Measurements from ENCODE around the gene ATE1. TPM values are rescaled to one million over a fixed set of nuclear protein-coding genes. Genes with fewer than 3 reads are reported as not detected.

ATE1 gene
- total RNA-seq, 6 donors from 2014 or later: 13.5 to 27.9 (median 21.8) TPM

- H3K9me3 ChIP-seq: no peaks in the 10 kb centered on the region
- ATAC-seq (ENCODE audit: low FRiP score in 2 of 2) (no peak), DNase-seq (no peak)
- no peak for TF ChIP-seq POLR2A (IDR thresholded peaks at IDR 0.05)
- no peak for TF ChIP-seq CTCF (IDR thresholded peaks at IDR 0.05)
- no peak for TF ChIP-seq EP300 (IDR thresholded peaks at IDR 0.05)
- TF ChIP-seq POLR2AphosphoS5 (IDR thresholded peaks at IDR 0.05): no peak
- H3K36me3 ChIP-seq: no peaks in the 10 kb centered on the region
- H3K27ac ChIP-seq: no peak overlapping the region
- H3K4me3 ChIP-seq: no peak overlapping the region
- no peaks in the 10 kb centered on the region for H3K4me1 ChIP-seq
- 84 to 91% methylated on average over 4 of the region's 4 CpGs for WGBS, 2 donors
- no peaks in the 10 kb centered on the region for H3K27me3 ChIP-seq
Observed at GRCh38 chr10:121721257-121721656, 206.6 kb downstream of the ATE1 start.

- no peak for DNase-seq
- H3K4me1 ChIP-seq: no peaks in the 10 kb centered on the region
- H3K27me3 ChIP-seq: no peaks in the 10 kb centered on the region
- H3K4me3 ChIP-seq: no peak overlapping the region
- ATAC-seq (ENCODE audit: low FRiP score in 2 of 2): no peak
- 67 to 70% methylated on average over 1 of the region's 1 CpG for WGBS, 2 donors
- H3K36me3 ChIP-seq: no peaks in the 10 kb centered on the region
- TF ChIP-seq POLR2AphosphoS5 (IDR thresholded peaks at IDR 0.05) (no peak), EP300 (IDR thresholded peaks at IDR 0.05) (no peak), POLR2A (IDR thresholded peaks at IDR 0.05) (no peak), CTCF (IDR thresholded peaks at IDR 0.05) (no peak)
- no peak overlapping the region for H3K27ac ChIP-seq
- H3K9me3 ChIP-seq: no peaks in the 10 kb centered on the region
Observed at GRCh38 chr10:121715969-121716368, 211.9 kb downstream of the ATE1 start.

- ATAC-seq (ENCODE audit: low FRiP score in 2 of 2): no peak
Observed at GRCh38 chr10:121715076-121715475, 212.8 kb downstream of the ATE1 start.

GRCh38 chr10:121713486-121713885, 214.3 kb downstream of the ATE1 start:
- no peaks in the 10 kb centered on the region for H3K4me1 ChIP-seq
- TF ChIP-seq POLR2AphosphoS5 (IDR thresholded peaks at IDR 0.05): no peak
- no peak for TF ChIP-seq EP300 (IDR thresholded peaks at IDR 0.05)
- TF ChIP-seq POLR2A (IDR thresholded peaks at IDR 0.05): no peak
- no peak for TF ChIP-seq CTCF (IDR thresholded peaks at IDR 0.05)
- no peaks in the 10 kb centered on the region for H3K9me3 ChIP-seq
- H3K4me3 ChIP-seq: no peak overlapping the region
- no peak overlapping the region for H3K27ac ChIP-seq
- DNase-seq: no peak
- no peaks in the 10 kb centered on the region for H3K27me3 ChIP-seq
- WGBS, 2 donors: 95 to 98% methylated on average over 5 of the region's 5 CpGs
- no peak for ATAC-seq (ENCODE audit: low FRiP score in 2 of 2)
- H3K36me3 ChIP-seq: no peaks in the 10 kb centered on the region

More at GRCh38 chr10:121715076-121715475, 212.8 kb downstream of the ATE1 start:
- no peak for TF ChIP-seq POLR2AphosphoS5 (IDR thresholded peaks at IDR 0.05)
- TF ChIP-seq POLR2A (IDR thresholded peaks at IDR 0.05): no peak
- TF ChIP-seq CTCF (IDR thresholded peaks at IDR 0.05): no peak
- TF ChIP-seq EP300 (IDR thresholded peaks at IDR 0.05): no peak
- Histone ChIP-seq H3K27ac (no peak overlapping the region), H3K4me3 (no peak overlapping the region), H3K27me3 (no peaks in the 10 kb centered on the region), H3K36me3 (no peaks in the 10 kb centered on the region), H3K4me1 (no peaks in the 10 kb centered on the region), H3K9me3 (no peaks in the 10 kb centered on the region)
- DNase-seq: no peak
- 79 to 81% methylated on average over 3 of the region's 3 CpGs for WGBS, 2 donors

- no peak for DNase-seq
- no peak overlapping the region for H3K27ac ChIP-seq
- no peaks in the 10 kb centered on the region for H3K27me3 ChIP-seq
- no peaks in the 10 kb centered on the region for H3K4me1 ChIP-seq
- ATAC-seq (ENCODE audit: low FRiP score in 2 of 2): no peak
- no peak overlapping the region for H3K4me3 ChIP-seq
- TF ChIP-seq POLR2AphosphoS5 (IDR thresholded peaks at IDR 0.05) (no peak), EP300 (IDR thresholded peaks at IDR 0.05) (no peak), CTCF (IDR thresholded peaks at IDR 0.05) (no peak), POLR2A (IDR thresholded peaks at IDR 0.05) (no peak)
- H3K9me3 ChIP-seq: no peaks in the 10 kb centered on the region
- 78 to 80% methylated on average over 7 of the region's 7 CpGs for WGBS, 2 donors
- H3K36me3 ChIP-seq: no peaks in the 10 kb centered on the region
Observed at GRCh38 chr10:121710971-121711370, 216.9 kb downstream of the ATE1 start.
